GM18517 (cell line): ENCODE results near the gene RPL7A.
"Not testable (repeated sequence)": the region's sequence is repeated elsewhere in the genome, so short reads cannot be mapped to it uniquely, and the experiment has no call there.

Experiments used
- ATAC-seq: cut with Tn5 transposase; IDR thresholded peaks from one replicate; pipeline ENCODE4 v1.9.1; 2021; ENCODE audit warnings: mild to moderate bottlenecking, moderate library complexity; ENCODE audit not compliant: unreplicated experiment

RPL7A gene

DNA sequence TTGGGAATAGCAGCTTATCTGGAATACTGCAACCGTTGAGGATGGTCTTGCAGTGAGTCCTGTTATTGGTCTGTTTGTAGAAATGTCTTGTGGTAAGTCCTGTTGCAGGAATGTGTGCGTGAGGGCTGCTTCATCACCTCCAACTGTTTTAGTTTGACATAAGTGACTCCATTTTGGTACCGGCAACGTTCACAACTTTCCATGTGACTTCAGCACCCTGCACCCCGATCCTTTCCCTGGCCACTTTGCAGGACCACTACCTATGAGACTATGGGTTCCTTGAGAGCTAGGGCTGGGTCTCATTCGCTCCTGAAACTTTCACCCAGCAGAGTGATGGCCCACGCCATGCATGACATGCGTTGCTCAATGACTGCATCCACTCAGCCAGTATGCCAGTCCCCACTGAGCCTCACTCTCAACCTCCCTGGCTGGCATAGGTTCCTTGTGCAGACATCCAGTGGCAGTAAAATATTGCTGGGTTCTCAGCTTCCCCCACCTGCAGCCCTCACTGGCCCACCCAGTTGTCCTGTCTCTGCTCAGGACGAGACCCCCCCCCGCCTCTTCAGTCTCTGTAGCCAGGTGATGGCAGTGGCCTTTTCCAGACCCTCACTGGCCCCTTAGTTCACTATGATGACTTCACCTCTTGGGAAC is 20.1 kb upstream of the RPL7A start:
- ATAC-seq: no peak

GRCh38 chr9:133329306-133330156 is 18.5 kb upstream of the RPL7A start:
- ATAC-seq: not testable (repeated sequence)

DNA sequence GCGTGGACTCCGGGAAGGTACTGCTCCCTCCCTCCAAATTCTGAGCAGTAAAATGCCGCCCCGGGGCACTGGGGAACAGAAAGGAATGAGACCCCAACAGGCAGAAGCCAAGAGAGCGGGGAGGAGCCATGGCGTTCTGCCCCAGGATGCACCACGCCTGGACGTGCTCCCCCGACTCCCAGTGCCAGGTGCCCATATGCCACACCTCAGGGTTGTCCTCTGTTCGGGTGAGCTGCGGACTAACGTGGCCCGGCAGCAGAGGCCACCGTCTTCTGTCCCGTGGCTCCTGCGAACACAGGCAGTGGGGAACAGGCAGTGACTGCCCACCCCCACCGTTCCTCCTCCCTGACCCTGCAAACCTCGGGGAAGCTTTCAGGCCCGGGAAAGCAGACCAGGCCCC is 16.8 kb upstream of the RPL7A start:
- ATAC-seq: no peak

DNA sequence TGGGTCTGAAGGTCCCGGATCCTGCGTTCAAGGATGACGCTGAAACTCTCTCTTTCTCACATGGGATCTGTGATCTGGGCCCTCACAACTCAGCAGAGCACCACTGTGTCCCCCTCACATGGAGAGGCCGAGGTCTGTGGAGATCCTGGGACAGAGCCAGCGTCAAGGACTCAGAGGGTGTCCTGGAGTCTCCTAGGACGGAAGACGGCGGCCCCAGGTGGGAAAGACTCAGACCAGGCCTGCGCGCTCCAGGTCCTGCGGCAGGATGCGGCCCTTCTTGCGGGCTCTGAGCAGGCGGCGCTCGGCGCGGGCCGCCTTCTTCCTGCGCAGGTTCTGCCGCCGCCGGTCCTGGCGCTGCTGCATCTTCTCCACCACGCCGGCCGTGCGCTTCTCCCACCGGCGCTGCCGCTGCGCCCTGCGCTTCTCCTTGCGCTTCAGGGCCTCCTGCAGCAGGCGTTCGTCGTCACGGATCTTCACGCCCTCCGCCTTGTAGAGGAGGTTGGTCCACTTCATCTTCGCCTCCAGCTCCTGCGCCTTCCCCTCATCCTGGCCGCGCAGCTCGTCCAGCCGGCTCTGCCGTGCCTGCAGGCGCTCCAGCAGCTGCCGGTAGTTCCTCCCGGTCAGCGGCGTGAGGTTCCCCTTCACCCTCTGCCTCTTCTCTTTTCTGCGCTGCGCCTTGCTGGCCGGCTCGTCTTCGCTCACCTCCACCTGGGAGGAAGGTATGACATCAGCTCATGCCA is 16.2 kb upstream of the RPL7A start:
- no peak for ATAC-seq

DNA sequence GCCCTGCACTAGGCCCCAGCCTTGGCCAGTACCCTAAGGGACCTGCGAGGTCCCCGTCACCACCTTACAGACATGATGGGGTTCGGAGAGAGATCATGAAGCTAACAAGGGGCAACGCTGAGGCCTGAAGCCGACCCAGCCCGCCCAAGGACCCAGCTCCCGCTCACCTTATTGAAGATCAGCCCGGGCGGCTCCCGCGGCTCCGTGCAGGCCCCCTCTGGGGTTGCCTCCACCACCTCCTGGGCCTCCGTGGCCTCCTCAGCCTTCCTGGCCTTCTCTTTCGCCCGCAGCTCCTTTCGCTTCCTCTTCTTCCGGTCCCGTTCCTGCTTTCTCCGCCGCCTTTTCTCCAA is 15.7 kb upstream of the RPL7A start:
- ATAC-seq: no peak

DNA sequence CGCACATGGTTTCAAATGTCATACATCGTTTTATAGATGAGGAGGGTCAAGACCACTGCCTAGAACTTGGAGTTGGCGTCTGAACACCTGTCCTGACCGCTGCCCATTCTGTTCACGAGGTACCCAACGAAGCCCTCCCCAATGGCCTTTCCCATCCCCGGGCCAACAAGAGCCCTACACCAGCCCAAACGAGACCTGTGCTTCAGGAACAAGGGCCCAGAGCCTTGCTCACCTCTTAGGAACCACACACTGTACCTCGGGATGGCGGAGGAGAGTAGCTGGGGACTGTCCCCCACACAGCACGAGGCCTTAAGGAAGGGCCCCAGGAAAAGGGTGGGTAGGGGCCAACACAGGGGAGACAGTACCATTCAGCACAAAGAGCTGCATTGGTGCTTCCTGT is 15.0 kb upstream of the RPL7A start:
- no peak for ATAC-seq

DNA sequence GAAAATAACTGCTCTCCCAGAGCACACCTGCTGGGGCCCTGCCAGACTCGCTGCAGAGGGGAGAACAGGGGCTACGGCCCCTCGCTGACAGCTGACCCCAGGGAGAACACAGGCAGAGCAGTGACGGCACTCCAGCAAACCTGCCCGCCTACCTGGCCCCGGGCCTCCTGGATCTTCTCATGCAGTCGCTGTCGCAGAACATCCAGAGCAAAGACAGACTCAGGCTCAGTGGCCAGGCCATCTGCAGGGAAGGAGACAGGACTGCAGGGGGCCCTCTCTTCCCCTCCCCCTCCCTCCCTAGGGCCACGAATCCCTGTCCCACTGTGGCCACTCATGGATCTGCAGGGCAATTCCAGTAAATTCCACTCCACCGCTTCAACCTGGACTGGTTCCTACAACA is 14.5 kb upstream of the RPL7A start:
- ATAC-seq: no peak

- no peak for ATAC-seq
Observed at GRCh38 chr9:133334161-133334560, 13.9 kb upstream of the RPL7A start.

GRCh38 chr9:133334888-133335287 is 13.1 kb upstream of the RPL7A start:
- ATAC-seq: not testable (repeated sequence)

- peak; percentile 76 for ATAC-seq
Observed at GRCh38 chr9:133335924-133336811, 11.8 kb upstream of the RPL7A start, which contains the start of gene SURF6. Gene SURF6, minus strand, starts transcription at chr9:133336188. Its CDS starts 56 bp downstream, at chr9:133336132.

DNA sequence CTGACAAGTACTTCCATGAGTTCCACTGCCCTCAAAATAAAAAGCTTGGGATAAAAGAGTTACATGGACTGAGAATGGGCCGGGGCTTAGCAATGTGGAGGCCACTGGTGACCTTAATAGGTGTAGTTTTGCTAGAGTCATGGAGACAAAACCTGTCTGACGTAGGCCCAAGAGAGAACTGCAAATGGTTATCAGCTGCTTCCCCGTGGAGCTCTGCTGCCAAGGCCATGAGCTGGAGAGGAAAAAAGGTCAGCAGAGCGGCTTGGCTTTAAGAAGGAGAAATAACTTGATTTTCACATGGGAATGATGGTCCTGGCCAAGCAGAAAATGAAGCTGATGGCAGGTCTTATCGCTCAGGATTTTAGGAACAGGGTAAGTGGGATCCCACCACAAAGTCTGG is 8.4 kb upstream of the RPL7A start:
- ATAC-seq: no peak

DNA sequence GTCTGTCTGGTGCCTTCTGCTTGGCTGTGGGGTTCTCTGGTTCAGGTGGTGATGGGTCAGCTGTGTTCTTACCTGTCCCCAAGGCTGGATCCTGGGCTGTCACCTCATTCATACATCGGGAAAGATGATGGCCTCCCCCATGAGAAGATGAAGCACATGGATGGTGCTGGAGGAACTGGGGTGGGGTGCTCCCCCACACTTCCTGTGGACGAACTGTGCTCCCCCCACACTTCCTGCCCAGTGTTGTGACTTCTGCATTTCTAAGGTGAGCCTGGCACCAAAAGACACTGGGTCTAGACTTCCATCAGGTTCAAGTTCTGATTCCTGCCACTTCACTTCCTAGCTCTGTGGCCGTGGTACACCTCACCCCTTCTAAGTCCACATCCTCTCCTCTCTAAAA is 7.8 kb upstream of the RPL7A start:
- no peak for ATAC-seq

DNA sequence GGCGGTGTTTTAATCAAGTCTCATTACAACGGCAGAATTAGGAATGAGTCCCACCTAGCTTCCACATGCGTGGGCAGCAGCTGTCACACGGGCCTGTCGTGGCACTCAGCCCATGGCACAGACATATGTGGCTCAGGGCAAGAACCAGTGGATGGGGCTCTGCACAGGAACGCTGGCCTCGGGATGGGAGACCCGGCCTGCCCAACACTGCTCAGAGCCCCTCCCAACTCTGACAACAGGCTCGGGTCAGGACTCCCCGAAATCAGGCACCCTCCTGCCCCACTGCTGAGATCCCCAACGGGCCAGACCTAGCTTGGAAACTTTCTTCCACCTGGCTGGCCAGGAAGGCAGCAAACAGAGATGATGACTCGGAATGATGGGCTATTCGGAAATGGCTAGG is 7.1 kb upstream of the RPL7A start:
- ATAC-seq: no peak

- ATAC-seq: no peak
Observed at GRCh38 chr9:133341369-133342068, 6.5 kb upstream of the RPL7A start.

GRCh38 chr9:133342069-133342406 is 6.0 kb upstream of the RPL7A start:
- ATAC-seq: no peak

GRCh38 chr9:133342570-133342969 is 5.4 kb upstream of the RPL7A start:
- no peak for ATAC-seq

DNA sequence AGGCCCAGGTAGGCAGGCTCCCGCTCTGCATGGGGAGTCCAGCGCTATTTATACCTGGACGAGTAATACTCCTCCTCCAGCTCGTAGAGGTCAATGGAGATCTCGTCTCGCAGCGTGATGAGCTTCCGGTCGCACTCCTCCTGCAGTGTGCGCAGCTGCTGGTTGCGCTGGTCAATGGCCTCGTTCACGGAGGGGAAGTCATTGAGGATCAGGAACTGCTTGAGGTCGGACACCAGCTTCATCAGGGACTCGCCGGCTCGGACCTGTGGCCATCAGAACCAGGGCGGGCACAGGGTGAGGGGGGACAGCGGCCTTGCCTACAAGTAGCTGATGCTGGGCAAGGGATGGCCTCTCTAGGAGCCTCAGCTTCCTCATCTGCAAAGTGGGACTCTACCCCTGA is 3.9 kb upstream of the RPL7A start:
- no peak for ATAC-seq

DNA sequence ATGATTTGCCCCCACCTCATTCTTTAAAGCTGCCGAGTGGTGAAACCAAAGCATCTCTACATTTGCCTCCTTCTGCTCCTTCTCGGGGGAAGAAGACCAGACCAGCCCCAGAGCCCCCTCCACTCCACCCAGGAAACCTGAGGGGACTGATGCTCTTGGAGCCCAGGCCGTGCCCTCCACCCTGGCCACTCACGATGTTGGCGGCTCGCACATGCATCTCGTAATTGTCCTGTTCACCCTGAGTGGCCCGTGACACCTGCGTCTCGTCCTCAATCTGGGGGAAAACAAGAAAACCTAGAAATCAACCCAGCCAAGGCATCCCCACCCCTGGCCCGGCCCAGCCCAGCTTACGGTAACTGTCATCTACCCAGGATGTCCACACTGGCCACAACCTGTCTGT is 3.0 kb upstream of the RPL7A start:
- ATAC-seq: no peak

GRCh38 chr9:133345596-133345995 is 2.4 kb upstream of the RPL7A start:
- ATAC-seq: no peak

- no peak for ATAC-seq
Observed at GRCh38 chr9:133346021-133346785, 1.8 kb upstream of the RPL7A start.
